Globus pallidus (tissue), 1 donor: ENCODE data around the gene POLR2J3.
"Not testable (repeated sequence)": the region's sequence is repeated elsewhere in the genome, so short reads cannot be mapped to it uniquely, and the experiment has no call there.

Experiments
- DNase-seq: peaks from one replicate; pipeline ENCODE4 v3.0.0-alpha.2; 2015; ENCODE audit warnings: low spot score

Gene POLR2J3

DNA sequence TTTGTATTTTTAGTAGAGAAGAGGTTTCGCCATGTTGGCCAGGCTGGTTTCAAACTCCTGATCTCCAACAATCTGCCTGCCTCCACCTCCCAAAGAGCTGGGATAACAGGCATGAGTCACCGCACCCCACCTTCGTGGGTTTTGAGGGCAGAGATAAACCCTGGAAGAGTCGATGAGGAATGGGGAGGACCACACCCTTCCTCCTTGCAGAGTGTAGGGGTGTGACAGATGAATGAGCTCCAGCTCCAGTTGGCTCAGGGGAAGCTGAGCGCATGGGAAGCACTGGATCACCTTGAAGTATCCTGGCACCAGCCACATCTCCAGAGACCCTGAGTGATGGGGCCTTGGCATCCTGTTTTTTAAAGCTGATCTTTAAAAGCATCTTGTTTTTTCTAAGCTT lies 11.1 kb upstream of the POLR2J3 start:
- not testable (repeated sequence) for DNase-seq

GRCh38 chr7:102581722-102582121 lies 9.3 kb upstream of the POLR2J3 start:
- DNase-seq: not testable (repeated sequence)

- not testable (repeated sequence) for DNase-seq
These were observed 6.1 kb upstream of the POLR2J3 start for GRCh38 chr7:102578486-102578885.

DNA sequence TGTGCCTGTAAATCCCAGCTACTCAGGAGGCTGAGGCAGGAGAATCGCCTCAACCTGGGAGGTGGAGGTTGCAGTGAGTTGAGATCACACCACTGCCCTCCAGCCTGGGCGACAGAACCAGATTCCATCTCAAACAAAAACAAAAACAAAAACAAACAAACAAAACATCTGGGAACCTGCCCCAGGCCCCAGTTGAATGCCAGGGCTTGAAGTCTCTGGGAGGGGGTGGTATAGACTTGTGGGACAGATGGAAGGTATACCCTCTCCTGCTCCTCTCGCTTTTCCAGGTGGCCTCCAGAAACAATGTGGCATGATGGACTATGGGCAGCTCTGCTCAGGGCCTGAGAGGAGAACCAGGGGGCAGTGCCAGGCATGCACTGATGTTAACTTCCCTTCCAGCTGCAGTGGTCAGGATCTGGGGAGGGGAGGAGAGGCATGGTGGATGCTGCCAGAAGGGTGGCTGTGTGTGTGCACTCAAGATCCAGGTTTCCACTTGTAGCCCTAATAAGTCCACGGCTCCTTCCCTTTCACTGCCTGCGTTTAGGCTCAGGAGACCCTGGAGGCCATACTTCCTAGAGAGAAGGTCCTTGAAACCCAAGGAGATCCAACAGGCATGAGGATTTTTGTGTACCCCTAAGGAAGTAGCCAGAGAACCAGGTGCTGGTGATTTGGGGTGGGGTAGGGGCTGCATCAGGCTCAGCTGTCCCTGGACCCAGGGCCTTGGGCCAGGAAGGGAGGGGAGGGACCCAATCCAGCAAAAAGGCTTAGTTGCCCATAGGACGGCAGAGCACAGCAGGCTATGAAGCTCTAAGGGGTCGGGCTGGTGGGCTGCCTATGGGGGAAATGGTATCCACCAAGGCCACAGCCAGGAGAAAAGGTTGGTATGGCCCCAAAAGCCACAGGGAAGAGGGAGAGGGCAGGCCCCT lies 5.2 kb upstream of the POLR2J3 start:
- DNase-seq: not testable (repeated sequence)

DNA sequence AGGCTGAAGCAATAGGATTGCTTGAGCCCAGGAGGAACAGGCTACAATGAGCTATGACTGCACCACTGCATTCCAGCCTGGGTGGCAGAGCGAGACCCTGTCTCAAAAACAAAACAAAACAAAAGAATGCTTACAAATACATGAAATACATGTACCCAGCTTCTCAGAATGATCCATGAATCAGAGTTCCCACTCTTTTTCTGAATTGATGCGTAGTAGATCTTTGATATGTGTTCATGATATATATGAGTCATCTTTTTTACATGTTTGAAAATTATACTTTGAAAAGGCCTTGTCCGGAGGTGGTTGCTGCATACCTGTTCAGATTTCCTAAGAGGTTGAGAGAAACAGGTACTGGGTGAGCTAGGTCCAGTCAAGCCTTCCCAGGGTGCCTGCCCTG lies 4.0 kb upstream of the POLR2J3 start:
- DNase-seq: not testable (repeated sequence)

- not testable (repeated sequence) for DNase-seq
These were observed 2.2 kb upstream of the POLR2J3 start for GRCh38 chr7:102574607-102575006.

DNA sequence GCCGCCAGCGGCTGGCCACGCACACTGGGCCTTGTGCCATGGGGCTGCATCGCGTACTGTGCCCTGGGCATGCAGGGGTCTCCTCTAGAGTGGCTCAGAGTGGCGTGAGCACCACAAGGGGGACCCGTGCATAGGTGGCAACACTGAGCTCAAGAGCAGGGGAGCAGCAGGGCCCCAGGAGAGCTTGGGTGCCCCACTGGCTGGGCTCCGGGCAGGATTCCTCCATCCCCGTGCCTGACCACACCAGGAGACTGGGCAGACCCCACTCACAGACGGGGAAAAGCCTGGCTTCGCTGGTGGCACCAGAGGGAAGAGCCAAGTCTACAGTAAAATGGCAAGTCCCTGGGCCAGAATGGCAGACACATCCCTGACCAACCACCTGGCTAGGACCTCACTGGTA lies 3.8 kb downstream of the POLR2J3 start:
- peak; percentile 8 for DNase-seq

GRCh38 chr7:102550808-102551422 lies 21.5 kb downstream of the POLR2J3 start, which contains the start of gene SPDYE2:
Gene SPDYE2 (plus strand): TSS chr7:102551226. CDS start chr7:102553256, 2,030 bp downstream.
- not testable (repeated sequence) for DNase-seq

GRCh38 chr7:102546353-102546752 lies 26.0 kb downstream of the POLR2J3 start:
- not testable (repeated sequence) for DNase-seq

GRCh38 chr7:102545288-102545687 lies 27.1 kb downstream of the POLR2J3 start:
- not testable (repeated sequence) for DNase-seq

DNA sequence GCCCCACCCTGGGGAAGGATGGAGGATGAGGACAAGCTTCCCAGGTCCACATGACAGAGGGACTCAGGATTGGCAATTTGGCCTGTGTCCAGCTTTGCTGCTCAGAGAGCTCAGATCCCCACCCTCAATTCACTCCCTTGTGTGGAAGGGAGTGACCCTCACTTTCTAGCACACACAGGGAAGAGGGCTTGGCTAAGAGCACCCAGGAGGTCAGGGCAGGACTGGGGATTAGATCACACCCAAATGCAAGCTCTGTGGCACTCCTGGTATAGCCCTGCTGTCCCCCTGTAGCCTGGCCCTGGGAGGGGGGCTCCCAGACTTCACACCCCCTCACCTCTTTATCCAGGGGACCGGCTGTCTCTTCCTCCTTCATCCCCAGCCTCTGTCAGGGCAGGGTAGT lies 28.0 kb downstream of the POLR2J3 start:
- DNase-seq: not testable (repeated sequence)

GRCh38 chr7:102543596-102543995 lies 28.8 kb downstream of the POLR2J3 start, which contains the start of gene UPK3BL2:
Gene UPK3BL2 (minus strand): TSS chr7:102543696. CDS start chr7:102543636, 60 bp downstream.
- DNase-seq: not testable (repeated sequence)

GRCh38 chr7:102542771-102543170 lies 29.6 kb downstream of the POLR2J3 start:
- not testable (repeated sequence) for DNase-seq

- DNase-seq: not testable (repeated sequence)
These were observed 30.3 kb downstream of the POLR2J3 start for GRCh38 chr7:102542083-102542482.

- not testable (repeated sequence) for DNase-seq
These were observed 31.8 kb downstream of the POLR2J3 start for GRCh38 chr7:102540604-102541003.

DNA sequence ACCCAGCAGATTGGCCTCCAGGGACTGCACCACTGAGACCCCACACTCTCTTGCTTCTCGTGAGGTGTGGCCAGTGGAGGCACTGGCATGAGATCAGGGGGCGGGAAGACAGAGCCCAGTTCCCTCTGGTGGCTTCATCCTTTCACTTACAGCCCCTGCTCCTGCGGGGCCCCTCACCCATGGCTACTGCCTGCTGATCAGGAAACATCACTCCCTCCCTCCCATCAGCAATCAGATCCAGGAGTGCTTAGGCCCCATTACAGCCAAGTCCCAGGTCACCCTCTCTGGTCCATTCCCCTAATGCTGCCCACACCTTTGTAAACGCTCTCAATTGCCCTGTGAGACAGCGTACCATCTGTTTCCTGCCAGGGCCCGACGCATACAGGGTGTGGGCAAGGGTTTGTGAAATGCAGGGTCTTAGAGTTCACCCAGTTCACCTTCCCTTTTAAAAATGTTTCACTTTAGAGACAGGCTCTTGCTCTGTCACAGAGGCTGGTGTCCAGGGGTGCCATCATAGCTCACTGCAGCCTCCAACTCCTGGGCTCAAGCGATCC lies 37.2 kb downstream of the POLR2J3 start:
- not testable (repeated sequence) for DNase-seq

DNA sequence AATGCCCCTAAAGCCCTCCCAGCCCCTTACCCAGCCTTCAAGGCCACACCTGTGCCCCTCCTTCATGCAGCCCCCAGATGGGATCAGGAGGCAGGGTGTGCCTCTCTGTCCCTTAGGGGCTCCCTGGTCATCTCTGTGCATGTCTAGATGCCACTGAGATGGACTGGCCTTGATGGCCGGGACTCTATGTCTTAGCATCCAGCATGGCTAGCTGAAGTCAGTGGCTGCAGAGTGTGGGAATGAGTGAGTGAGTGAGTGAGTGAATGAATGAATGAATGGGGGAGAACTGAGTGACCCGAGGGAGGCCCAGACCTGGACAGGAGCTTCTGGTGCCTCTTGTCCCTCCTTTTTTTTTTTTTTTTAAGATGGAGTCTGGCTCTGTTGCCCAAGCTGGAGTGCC lies 40.3 kb downstream of the POLR2J3 start:
- not testable (repeated sequence) for DNase-seq

GRCh38 chr7:102531583-102531982 lies 40.8 kb downstream of the POLR2J3 start:
- not testable (repeated sequence) for DNase-seq

- DNase-seq: not testable (repeated sequence)
These were observed 44.3 kb downstream of the POLR2J3 start for GRCh38 chr7:102527822-102528793.

GRCh38 chr7:102527182-102527581 lies 45.2 kb downstream of the POLR2J3 start:
- not testable (repeated sequence) for DNase-seq

GRCh38 chr7:102524803-102525202 lies 47.6 kb downstream of the POLR2J3 start:
- not testable (repeated sequence) for DNase-seq
